ENCODE results near the gene MYBBP1A.

MYBBP1A gene

GRCh38 chr17:4572131-4572530 is 16.9 kb upstream of the MYBBP1A start:
- intact Hi-C loops (cut with micrococcal nuclease) = no loop called here
- H3K27ac Mint-ChIP-seq = no peak overlapping the region
- H3K9me3 Mint-ChIP-seq = no peaks in the 10 kb centered on the region
- H3K36me3 Mint-ChIP-seq (ENCODE audit: low read depth) = no peaks in the 10 kb centered on the region
- no peak overlapping the region for H3K4me3 Mint-ChIP-seq
- peaks cover 23% of the 10 kb centered on the region for H3K4me1 Mint-ChIP-seq (ENCODE audit: low read depth)
- H3K27me3 Mint-ChIP-seq = peaks cover 29% of the 10 kb centered on the region

- no peak overlapping the region for H3K4me3 Mint-ChIP-seq
- no peaks in the 10 kb centered on the region for H3K9me3 Mint-ChIP-seq
- no peaks in the 10 kb centered on the region for H3K36me3 Mint-ChIP-seq (ENCODE audit: low read depth)
- H3K27me3 Mint-ChIP-seq = peaks cover 10% of the 10 kb centered on the region
- peaks cover 31% of the 10 kb centered on the region for H3K4me1 Mint-ChIP-seq (ENCODE audit: low read depth)
- intact Hi-C loops (cut with micrococcal nuclease) = loop anchor here (10.0 kb wide), 1 partner anchor 145 kb away; no protein-coding TSS in a partner anchor
- no peak overlapping the region for H3K27ac Mint-ChIP-seq
Measured at GRCh38 chr17:4569591-4569990, 14.4 kb upstream of the MYBBP1A start.

DNA sequence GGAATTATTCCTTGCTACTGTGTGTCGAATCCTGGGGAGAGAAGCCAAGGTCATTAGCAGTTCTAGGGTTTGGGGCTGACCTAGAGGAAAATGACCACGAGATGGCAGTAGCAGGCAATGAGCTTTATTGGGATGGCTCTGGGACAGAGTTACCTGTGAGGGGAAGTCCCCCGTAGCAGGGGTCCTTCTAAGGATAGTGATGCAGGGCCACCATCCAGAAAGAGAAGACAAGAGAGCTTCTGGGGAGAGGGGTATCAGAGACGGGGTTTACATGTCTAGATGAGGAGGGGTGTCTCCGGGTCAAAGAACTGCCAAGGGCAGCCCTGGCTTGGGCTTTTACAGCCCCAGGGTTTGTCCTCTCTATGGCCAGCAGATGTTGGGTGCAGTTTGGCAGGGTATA is 11.6 kb upstream of the MYBBP1A start:
- Mint-ChIP-seq H3K27ac (no peak overlapping the region), H3K9me3 (no peaks in the 10 kb centered on the region), H3K4me1 (ENCODE audit: low read depth) (peaks cover 24% of the 10 kb centered on the region), H3K4me3 (no peak overlapping the region), H3K36me3 (ENCODE audit: low read depth) (no peaks in the 10 kb centered on the region), H3K27me3 (peaks cover 11% of the 10 kb centered on the region)
- intact Hi-C loops (cut with micrococcal nuclease) = loop anchor here (1.0 to 10.0 kb wide), 3 partner anchors 60 to 322 kb away; no protein-coding TSS in a partner anchor

DNA sequence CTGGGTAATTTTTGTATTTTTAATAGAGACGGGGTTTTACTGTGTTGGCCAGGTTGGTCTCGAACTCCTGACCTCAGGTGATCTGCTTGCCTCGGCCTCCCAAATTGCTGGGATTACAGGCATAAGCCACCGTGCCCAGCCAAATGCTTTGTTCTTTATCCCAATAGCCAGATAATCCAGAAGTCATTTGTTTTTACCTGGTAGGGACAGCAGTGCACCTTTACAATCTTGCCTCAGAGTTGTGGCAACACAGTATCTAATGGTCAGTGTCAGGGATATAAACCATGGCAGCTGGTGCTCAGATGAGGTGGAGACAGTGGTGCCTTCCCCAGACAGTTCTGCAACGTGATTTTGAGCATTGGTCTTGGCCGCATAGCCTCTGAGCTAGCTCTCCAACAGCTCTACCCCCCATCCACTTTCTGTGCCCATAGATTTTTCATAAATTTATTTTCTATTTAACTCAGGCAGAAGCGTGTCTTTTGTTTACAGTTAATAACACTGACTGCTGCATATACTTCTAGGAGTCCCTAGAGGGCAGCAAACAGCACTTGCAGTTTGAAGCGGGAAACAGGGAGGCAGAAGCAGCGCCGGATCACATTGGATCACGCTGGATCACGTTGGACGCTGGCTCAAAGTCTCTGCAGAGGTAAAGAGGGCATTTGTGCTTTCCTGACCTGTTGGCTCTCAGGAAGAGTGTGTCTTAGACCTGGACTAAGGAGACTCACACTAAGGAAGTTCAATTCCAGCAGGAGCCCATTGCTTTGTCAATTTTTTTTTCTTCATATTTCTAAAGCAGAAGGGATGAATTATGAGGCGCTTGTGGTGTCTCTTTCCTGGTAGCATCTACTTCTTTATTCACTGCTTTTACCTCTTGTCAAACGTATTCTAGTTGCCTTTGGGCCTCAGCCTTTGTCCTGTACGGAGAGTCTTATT is 10.3 kb upstream of the MYBBP1A start:
- H3K36me3 Mint-ChIP-seq (ENCODE audit: low read depth) = no peaks in the 10 kb centered on the region
- H3K9me3 Mint-ChIP-seq = no peaks in the 10 kb centered on the region
- H3K27ac Mint-ChIP-seq = no peak overlapping the region
- intact Hi-C loops (cut with micrococcal nuclease) = loop anchor here (1.0 to 10.0 kb wide), 4 partner anchors 61 to 323 kb away; no protein-coding TSS in a partner anchor
- no peak overlapping the region for H3K4me3 Mint-ChIP-seq
- H3K4me1 Mint-ChIP-seq (ENCODE audit: low read depth) = peaks cover 30% of the 10 kb centered on the region
- peaks cover 12% of the 10 kb centered on the region for H3K27me3 Mint-ChIP-seq

GRCh38 chr17:4562015-4562969 is 7.1 kb upstream of the MYBBP1A start:
- Mint-ChIP-seq H3K4me3 (no peak overlapping the region), H3K36me3 (ENCODE audit: low read depth) (no peaks in the 10 kb centered on the region)
- intact Hi-C loops (cut with micrococcal nuclease) = loop anchor here (10.0 kb wide), 1 partner anchor 137 kb away; no protein-coding TSS in a partner anchor

GRCh38 chr17:4560837-4561256 is 5.7 kb upstream of the MYBBP1A start:
- Mint-ChIP-seq H3K27me3 (peaks cover 9% of the 10 kb centered on the region), H3K27ac (no peak overlapping the region), H3K4me3 (no peak overlapping the region), H3K9me3 (no peaks in the 10 kb centered on the region), H3K4me1 (ENCODE audit: low read depth) (peaks cover 28% of the 10 kb centered on the region), H3K36me3 (ENCODE audit: low read depth) (no peaks in the 10 kb centered on the region)
- intact Hi-C loops (cut with micrococcal nuclease) = loop anchor here (10.0 kb wide), 1 partner anchor 136 kb away; no protein-coding TSS in a partner anchor

More at GRCh38 chr17:4562015-4562969, 7.1 kb upstream of the MYBBP1A start:
- Mint-ChIP-seq H3K27ac (no peak overlapping the region), H3K9me3 (no peaks in the 10 kb centered on the region), H3K27me3 (peaks cover 9% of the 10 kb centered on the region), H3K4me1 (ENCODE audit: low read depth) (peaks cover 30% of the 10 kb centered on the region)

- Mint-ChIP-seq H3K9me3 (no peaks in the 10 kb centered on the region), H3K27me3 (peaks cover 9% of the 10 kb centered on the region), H3K4me3 (no peak within 1 kb of the TSS), H3K4me1 (ENCODE audit: low read depth) (peaks cover 28% of the 10 kb centered on the region), H3K27ac (no peak within 1 kb of the TSS), H3K36me3 (ENCODE audit: low read depth) (peaks cover under 1% of the 10 kb centered on the region)
- intact Hi-C loops (cut with micrococcal nuclease) = loop anchor here (10.0 kb wide), 1 partner anchor 136 kb away; no protein-coding TSS in a partner anchor
Measured at GRCh38 chr17:4560421-4560820, 5.2 kb upstream of the MYBBP1A start, which contains the start of gene GGT6. TSS of gene GGT6 (minus strand) at chr17:4560577. CDS start at chr17:4560521, 56 bp downstream.

DNA sequence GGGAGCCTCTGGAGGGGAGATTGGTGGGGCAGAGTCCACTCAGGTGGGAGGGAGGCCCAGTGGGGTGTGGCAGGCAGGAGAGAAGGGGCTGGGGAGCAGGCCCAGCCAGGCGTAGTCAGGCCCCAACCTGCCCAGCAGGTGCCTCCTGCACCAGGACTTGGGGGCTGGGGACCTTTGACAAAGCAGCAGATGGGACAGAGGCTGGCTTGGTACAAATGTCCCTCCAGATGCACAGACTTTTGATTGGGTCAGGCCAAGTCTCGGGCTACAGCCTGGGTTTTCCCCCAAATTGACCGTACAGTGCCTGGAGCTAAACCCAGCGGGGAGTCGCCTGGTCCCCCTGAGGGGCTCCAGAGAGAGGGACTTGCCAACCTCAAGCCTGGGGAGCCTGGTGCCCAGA is 4.8 kb upstream of the MYBBP1A start:
- Mint-ChIP-seq H3K36me3 (ENCODE audit: low read depth) (peaks cover 5% of the 10 kb centered on the region), H3K27ac (no peak overlapping the region), H3K4me1 (ENCODE audit: low read depth) (peaks cover 32% of the 10 kb centered on the region), H3K9me3 (no peaks in the 10 kb centered on the region), H3K4me3 (no peak overlapping the region), H3K27me3 (peaks cover 9% of the 10 kb centered on the region)
- intact Hi-C loops (cut with micrococcal nuclease) = loop anchor here (10.0 kb wide), 1 partner anchor 135 kb away; no protein-coding TSS in a partner anchor

- intact Hi-C loops (cut with micrococcal nuclease) = no loop called here
Measured at GRCh38 chr17:4559139-4559791, 4.1 kb upstream of the MYBBP1A start.

DNA sequence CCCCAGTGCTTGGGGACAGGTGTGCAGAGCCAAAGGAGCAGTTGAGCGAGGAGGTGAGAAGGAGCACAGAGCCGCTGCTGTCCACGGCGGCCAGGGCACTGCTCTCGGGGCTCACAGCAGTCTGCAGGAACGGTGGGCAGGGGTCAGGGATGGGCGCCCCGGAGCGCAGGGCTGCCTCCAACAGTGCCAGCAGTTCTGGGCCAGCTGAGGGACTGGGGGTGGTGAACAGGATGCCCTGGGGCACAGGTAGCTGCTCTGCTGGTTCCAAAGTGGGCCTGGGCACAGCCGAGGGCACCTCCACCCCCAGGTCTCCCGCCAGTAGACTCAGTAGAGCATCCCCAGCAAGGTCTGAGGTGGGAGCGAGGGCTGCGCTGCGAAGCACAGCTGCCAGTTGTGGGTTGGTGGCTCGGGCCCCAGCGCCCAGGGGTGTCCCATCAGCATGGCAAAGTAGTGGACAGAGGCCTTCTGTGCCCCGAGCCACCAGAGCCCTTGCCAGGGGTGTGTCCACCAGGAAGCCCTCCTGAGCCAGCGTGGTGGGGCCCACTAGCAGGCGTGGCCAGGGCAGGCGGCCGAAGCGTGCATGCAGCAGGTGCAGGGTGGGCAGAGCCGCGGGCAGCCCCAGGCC is 3.3 kb upstream of the MYBBP1A start:
- Mint-ChIP-seq H3K27me3 (peaks cover 9% of the 10 kb centered on the region), H3K27ac (no peak overlapping the region), H3K4me3 (no peak overlapping the region), H3K9me3 (no peaks in the 10 kb centered on the region), H3K4me1 (ENCODE audit: low read depth) (peaks cover 47% of the 10 kb centered on the region), H3K36me3 (ENCODE audit: low read depth) (peaks cover 18% of the 10 kb centered on the region)
- intact Hi-C loops (cut with micrococcal nuclease) = no loop called here

More at GRCh38 chr17:4559139-4559791, 4.1 kb upstream of the MYBBP1A start:
- Mint-ChIP-seq H3K4me3 (no peak overlapping the region), H3K27me3 (peaks cover 9% of the 10 kb centered on the region), H3K9me3 (no peaks in the 10 kb centered on the region), H3K36me3 (ENCODE audit: low read depth) (peaks cover 10% of the 10 kb centered on the region), H3K27ac (no peak overlapping the region), H3K4me1 (ENCODE audit: low read depth) (peaks cover 39% of the 10 kb centered on the region)

- Mint-ChIP-seq H3K9me3 (no peaks in the 10 kb centered on the region), H3K4me1 (ENCODE audit: low read depth) (peaks cover 47% of the 10 kb centered on the region), H3K4me3 (no peak overlapping the region), H3K36me3 (ENCODE audit: low read depth) (peaks cover 25% of the 10 kb centered on the region), H3K27me3 (peaks cover 5% of the 10 kb centered on the region), H3K27ac (no peak overlapping the region)
- intact Hi-C loops (cut with micrococcal nuclease) = no loop called here
Measured at GRCh38 chr17:4557626-4558346, 2.6 kb upstream of the MYBBP1A start.

- H3K27me3 Mint-ChIP-seq = peaks cover 4% of the 10 kb centered on the region
- no peak overlapping the region for H3K4me3 Mint-ChIP-seq
- peaks cover 32% of the 10 kb centered on the region for H3K36me3 Mint-ChIP-seq (ENCODE audit: low read depth)
- no peaks in the 10 kb centered on the region for H3K9me3 Mint-ChIP-seq
- intact Hi-C loops (cut with micrococcal nuclease) = no loop called here
- H3K27ac Mint-ChIP-seq = no peak overlapping the region
- peaks cover 39% of the 10 kb centered on the region for H3K4me1 Mint-ChIP-seq (ENCODE audit: low read depth)
Measured at GRCh38 chr17:4556996-4557395, 1.8 kb upstream of the MYBBP1A start.
